HepG2 (cell line): ENCODE results near the gene TM4SF4. TPM values are rescaled to one million over a fixed set of nuclear protein-coding genes. Genes with fewer than 3 reads are reported as not detected.

Source experiments
- ATAC-seq: fragments of 200-7000 bp; cut with Tn5 transposase; 3 replicates; pipeline ENCODE4 v1.9.1; 2020; ENCODE audit warnings: mild to moderate bottlenecking, moderate library complexity
- BruUV-seq: library from RNA; stranded (reverse); fragments of 400-500 nt; replicated peaks from 2 replicates; lab custom pipeline; 2021; lab: Mats Ljungman, UMichigan
- CTCF ChIA-PET: fragments of 300-600 bp; formaldehyde crosslinking; extraction: SDS; loops from one replicate; lab custom pipeline; 2021; ENCODE audit warnings: low total read pairs, inconsistent platforms, low intra/inter-chr PET ratio; lab: Yijun Ruan, JAX
- POLR2A ChIA-PET: fragments of 350-600 bp; sonication (Branson Sonifier 250); formaldehyde crosslinking; loops from one replicate; lab custom pipeline; 2020; ENCODE audit warnings: antibody characterized with exemption, inconsistent platforms; lab: Yijun Ruan, JAX
- DNase-seq: peaks from one replicate; pipeline ENCODE4 v3.0.0-alpha.2; 2015; ENCODE audit warnings: low spot score
- FAIRE-seq: peaks from 3 replicates; lab custom pipeline; 2011; peaks lifted over from hg19 to GRCh38; lab: Jason Lieb, UNC
- H2AFZ ChIP-seq: one replicate; pipeline ENCODE4 v1.6.1; 2011; ENCODE audit warnings: low read length, inconsistent platforms
- H3K27ac ChIP-seq: fragments of 300-600 bp; 3 replicates; pipeline ENCODE4 v1.8.0; 2011; ENCODE audit warnings: mixed run types, mild to moderate bottlenecking, mixed read lengths, low read length, inconsistent platforms; ENCODE audit not compliant: insufficient read depth; ENCODE audit errors: extremely low read length
- H3K27me3 ChIP-seq, 2 experiments: fragments of 200-600 bp in 1 of 2; 2 replicates in 1 of 2; 3 replicates in 1 of 2; pipeline versions ENCODE4 v1.6.0 to v1.8.0; 2011; ENCODE audit warnings: low read length in 2 of 2, mild to moderate bottlenecking in 2 of 2, moderate library complexity in 2 of 2, inconsistent platforms in 1 of 2; ENCODE audit not compliant: insufficient read depth in 2 of 2, control insufficient read depth in 1 of 2
- H3K36me3 ChIP-seq, 2 experiments: fragments of 200-600 bp in 1 of 2; replicated peaks in 1 of 2; 2 replicates in 1 of 2; 3 replicates in 1 of 2; pipeline versions ENCODE4 v1.5.1 to v1.8.0; 2011; ENCODE audit warnings: low read length in 2 of 2, inconsistent platforms in 1 of 2; ENCODE audit not compliant: insufficient read depth in 2 of 2, control insufficient read depth in 1 of 2
- H3K4me1 ChIP-seq: 2 replicates; pipeline ENCODE4 v1.5.1; 2012; ENCODE audit warnings: low read length, inconsistent platforms; ENCODE audit not compliant: insufficient read depth
- H3K4me2 ChIP-seq: 2 replicates; pipeline ENCODE4 v1.6.0; 2011; ENCODE audit warnings: low read depth, low read length, inconsistent platforms
- H3K4me3 ChIP-seq, 3 experiments: fragments of 200-600 bp in 1 of 3; sonication (generic), shearing (Covaris generic) in 1 of 3; replicated peaks in 1 of 3; 2 replicates each; pipeline ENCODE4 v1.5.1; 2011 to 2016; ENCODE audit warnings: low read length in 3 of 3, inconsistent platforms in 2 of 3, low read depth in 2 of 3, mild to moderate bottlenecking in 2 of 3, control low read depth in 1 of 3, mixed read lengths in 1 of 3; ENCODE audit not compliant: insufficient read depth in 1 of 3
- H3K79me2 ChIP-seq: one replicate; pipeline ENCODE4 v1.6.1; 2011; ENCODE audit warnings: low read length, inconsistent platforms; ENCODE audit not compliant: insufficient read depth
- H3K9ac ChIP-seq: 2 replicates; pipeline ENCODE4 v1.6.0; 2011; ENCODE audit warnings: mild to moderate bottlenecking, low read depth, low read length, inconsistent platforms; ENCODE audit not compliant: insufficient read depth
- H3K9me3 ChIP-seq: 2 replicates; pipeline ENCODE4 v1.5.1; 2012; ENCODE audit warnings: mild to moderate bottlenecking, low read length
- H4K20me1 ChIP-seq: 2 replicates; pipeline ENCODE4 v1.6.0; 2011; ENCODE audit warnings: inconsistent platforms, mild to moderate bottlenecking, low read length, moderate library complexity; ENCODE audit not compliant: insufficient read depth
- FIP1L1 ChIP-seq: fragments of 200-400 bp; formaldehyde crosslinking; IDR thresholded peaks from 2 replicates; pipeline ENCODE4 v1.6.1; 2018; ENCODE audit warnings: low read depth, mild to moderate bottlenecking, low read length, moderate library complexity, borderline replicate concordance; ENCODE audit not compliant: insufficient read depth
- HIVEP1 ChIP-seq: sonication (generic); formaldehyde crosslinking; IDR thresholded peaks from 2 replicates; pipeline ENCODE4 v1.4.0; 2020; ENCODE audit warnings: mild to moderate bottlenecking, missing genetic modification reagents
- NONO ChIP-seq, 2 experiments: fragments of 450-650 bp in 1 of 2; sonication (generic) in 1 of 2; formaldehyde crosslinking in 1 of 2; IDR thresholded peaks in 1 of 2; conservative IDR thresholded peaks in 1 of 2; 2 replicates each; pipeline versions ENCODE4 v1.6.1 to v1.8.0; 2017 to 2022; ENCODE audit warnings: mild to moderate bottlenecking in 1 of 2, missing genetic modification reagents in 1 of 2, moderate library complexity in 1 of 2
- REPIN1 ChIP-seq: sonication (generic); formaldehyde crosslinking; IDR thresholded peaks from 2 replicates; pipeline ENCODE4 v1.8.0; 2022; ENCODE audit warnings: missing genetic modification reagents, low read depth, mild to moderate bottlenecking, borderline replicate concordance
- SMYD3 ChIP-seq: sonication (generic); formaldehyde crosslinking; IDR thresholded peaks from 2 replicates; pipeline ENCODE4 v1.8.1; 2023; ENCODE audit warnings: mild to moderate bottlenecking, missing genetic modification reagents
- U2AF2 ChIP-seq: fragments of 200-400 bp; formaldehyde crosslinking; IDR thresholded peaks from 2 replicates; pipeline ENCODE4 v1.6.1; 2017; ENCODE audit warnings: low read depth, mild to moderate bottlenecking, low read length
- ZBTB20 ChIP-seq: sonication (generic); formaldehyde crosslinking; IDR thresholded peaks from 2 replicates; pipeline ENCODE4 v1.8.1; 2023; ENCODE audit warnings: missing genetic modification reagents, low read depth, mild to moderate bottlenecking, borderline replicate concordance
- ZFX ChIP-seq: sonication (generic); formaldehyde crosslinking; IDR thresholded peaks from 2 replicates; pipeline ENCODE4 v1.4.0; 2020; ENCODE audit warnings: mild to moderate bottlenecking, low read depth, missing genetic modification reagents, moderate library complexity
- ZFYVE20 ChIP-seq: sonication (generic); formaldehyde crosslinking; IDR thresholded peaks from 2 replicates; pipeline ENCODE4 v1.8.0; 2023; ENCODE audit warnings: low read depth, mild to moderate bottlenecking, moderate library complexity, missing genetic modification reagents, borderline replicate concordance
- ZMYM2 ChIP-seq: sonication (generic); formaldehyde crosslinking; IDR thresholded peaks from 2 replicates; pipeline ENCODE4 v1.8.0; 2022; ENCODE audit warnings: mild to moderate bottlenecking, missing genetic modification reagents
- WGBS: methylation state at CpG from one replicate; pipeline ENCODE4 v1.1.6; 2017; ENCODE audit warnings: low lambda C conversion rate; 5-methylcytosine and 5-hydroxymethylcytosine counted together
- in situ Hi-C: cut with HindIII; loops from 2 replicates; pipeline ENCODE4 v1.10.0; 2017; ENCODE audit warnings: low pct_unique_long_range_greater_than_20kb; ENCODE audit not compliant: extremely low pct_ligation_motif_present
- intact Hi-C: fragments of 100-400 bp; cut with micrococcal nuclease; formaldehyde crosslinking; loops from one replicate; pipeline ENCODE4 v1.10.0; 2022; ENCODE audit not compliant: unreplicated experiment
- polyA plus RNA-seq, 8 experiments: library from polyadenylated mRNA; depleted of rRNA in 3 of 8; stranded (reverse) in 7 of 8; unstranded in 1 of 8; fragments of >200 nt; fragmentation: Illumina TruSeq in 4 of 8; extraction: Trizol in 4 of 8; gene quantifications; 2 replicates each; pipeline versions ENCODE4 v1.2.1 to v1.2.3, GENCODE V29; 2011 to 2016; ENCODE audit warnings: low read depth in 4 of 8, missing spikeins in 1 of 8, mixed read lengths in 1 of 8; ENCODE audit not compliant: insufficient read depth in 1 of 8
- total RNA-seq, 5 experiments: library from RNA; depleted of rRNA; stranded (reverse); fragments of >200 nt; fragmentation: Illumina TruSeq; extraction: Trizol; gene quantifications; 2 replicates each; pipeline ENCODE4 v1.2.3, GENCODE V29; 2016; ENCODE audit warnings: low read depth in 1 of 5
- TF ChIP-seq, protein P1 (sequence below): sonication (generic); formaldehyde crosslinking; IDR thresholded peaks from 2 replicates; pipeline ENCODE4 v1.5.1; 2020; ENCODE audit warnings: mild to moderate bottlenecking, missing genetic modification reagents, moderate library complexity
- TF ChIP-seq, protein P2 (sequence below): sonication (generic); formaldehyde crosslinking; IDR thresholded peaks from 2 replicates; pipeline ENCODE4 v1.8.1; 2023; ENCODE audit warnings: mild to moderate bottlenecking, inconsistent platforms, moderate library complexity, missing genetic modification reagents, borderline replicate concordance

The TM4SF4 gene
- total and polyA plus RNA-seq, 2 of the 13 experiments (the other 11 are each of a cell fraction or from before 2014, with no cell fraction given) = 0.63 to 0.95 TPM

- TF ChIP-seq, protein P1, sequence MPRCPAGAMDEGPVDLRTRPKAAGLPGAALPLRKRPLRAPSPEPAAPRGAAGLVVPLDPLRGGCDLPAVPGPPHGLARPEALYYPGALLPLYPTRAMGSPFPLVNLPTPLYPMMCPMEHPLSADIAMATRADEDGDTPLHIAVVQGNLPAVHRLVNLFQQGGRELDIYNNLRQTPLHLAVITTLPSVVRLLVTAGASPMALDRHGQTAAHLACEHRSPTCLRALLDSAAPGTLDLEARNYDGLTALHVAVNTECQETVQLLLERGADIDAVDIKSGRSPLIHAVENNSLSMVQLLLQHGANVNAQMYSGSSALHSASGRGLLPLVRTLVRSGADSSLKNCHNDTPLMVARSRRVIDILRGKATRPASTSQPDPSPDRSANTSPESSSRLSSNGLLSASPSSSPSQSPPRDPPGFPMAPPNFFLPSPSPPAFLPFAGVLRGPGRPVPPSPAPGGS (CRISPR knock-in tag) = no peak
- TF ChIP-seq, protein P2, sequence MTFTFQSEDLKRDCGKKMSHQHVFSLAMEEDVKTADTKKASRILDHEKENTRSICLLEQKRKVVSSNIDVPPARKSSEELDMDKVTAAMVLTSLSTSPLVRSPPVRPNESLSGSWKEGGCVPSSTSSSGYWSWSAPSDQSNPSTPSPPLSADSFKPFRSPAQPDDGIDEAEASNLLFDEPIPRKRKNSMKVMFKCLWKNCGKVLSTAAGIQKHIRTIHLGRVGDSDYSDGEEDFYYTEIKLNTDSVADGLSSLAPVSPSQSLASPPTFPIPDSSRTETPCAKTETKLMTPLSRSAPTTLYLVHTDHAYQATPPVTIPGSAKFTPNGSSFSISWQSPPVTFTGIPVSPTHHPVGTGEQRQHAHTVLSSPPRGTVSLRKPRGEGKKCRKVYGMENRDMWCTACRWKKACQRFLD = no peak
- no peak for TF ChIP-seq ZFX (CRISPR knock-in tag)
Measured at GRCh38 chr3:149462581-149463011, 11.9 kb upstream of the TM4SF4 start (continued).

DNA sequence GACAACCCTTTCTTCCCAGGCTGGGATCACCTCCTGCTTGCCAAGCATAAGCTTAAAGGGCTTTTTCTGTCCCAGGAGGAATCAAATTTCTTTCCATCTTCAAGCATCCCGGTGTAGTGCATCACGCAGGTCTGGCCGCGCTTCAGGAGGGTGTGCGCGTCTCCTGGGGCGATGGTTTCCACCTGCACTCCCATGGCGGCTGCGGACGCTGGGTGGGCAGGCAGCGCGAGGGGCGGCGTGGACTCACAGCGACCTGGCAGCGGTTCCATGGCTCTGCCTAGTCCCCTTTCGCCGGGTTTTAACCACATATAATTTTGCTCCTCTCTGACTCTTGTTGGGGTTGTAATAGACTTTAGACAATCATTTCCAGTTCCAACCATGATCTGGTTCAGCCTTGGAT is 10.6 kb upstream of the TM4SF4 start:
- no peaks in the 10 kb centered on the region for H3K79me2 ChIP-seq
- intact Hi-C loops = no loop called here
- H3K9me3 ChIP-seq = no peaks in the 10 kb centered on the region
- 97% methylated on average over 13 of the region's 18 CpGs for WGBS
- no peak for ATAC-seq
- H4K20me1 ChIP-seq = no peaks in the 10 kb centered on the region
- H3K4me1 ChIP-seq = peaks cover 34% of the 10 kb centered on the region
- H3K27ac ChIP-seq = no peak overlapping the region
- no peaks in the 10 kb centered on the region for H3K27me3 ChIP-seq
- POLR2A ChIA-PET = no interaction called here
- DNase-seq = no peak
- TF ChIP-seq SMYD3 (CRISPR knock-in tag) (no peak), ZBTB20 (CRISPR knock-in tag) (no peak), FIP1L1 (no peak), ZMYM2 (CRISPR knock-in tag) (no peak), ZFYVE20 (CRISPR knock-in tag) (no peak), U2AF2 (no peak), NONO (IDR thresholded peaks at IDR 0.05) (no peak), NONO (CRISPR knock-in tag; conservative IDR thresholded peaks at IDR 0.05) (no peak), HIVEP1 (CRISPR knock-in tag) (no peak), REPIN1 (CRISPR knock-in tag) (no peak)
- no peak overlapping the region for H3K9ac ChIP-seq
- CTCF ChIA-PET = no interaction called here
- FAIRE-seq = no peak
- BruUV-seq = no TSS peak
- H3K36me3 ChIP-seq = no peaks in the 10 kb centered on the region
- no peak overlapping the region for H3K4me2 ChIP-seq
- no peak overlapping the region for H3K4me3 ChIP-seq
- in situ Hi-C loops = no loop called here
- no peak overlapping the region for H2AFZ ChIP-seq
